Measurements from ENCODE around the gene DUSP6.
A peak's percentile ranks its signal among the peaks of the same experiment; 100 is the strongest.

DUSP6 gene

GRCh38 chr12:89328151-89329030 is 23.9 kb downstream of the DUSP6 start:
- no peak for DNase-seq

DNA sequence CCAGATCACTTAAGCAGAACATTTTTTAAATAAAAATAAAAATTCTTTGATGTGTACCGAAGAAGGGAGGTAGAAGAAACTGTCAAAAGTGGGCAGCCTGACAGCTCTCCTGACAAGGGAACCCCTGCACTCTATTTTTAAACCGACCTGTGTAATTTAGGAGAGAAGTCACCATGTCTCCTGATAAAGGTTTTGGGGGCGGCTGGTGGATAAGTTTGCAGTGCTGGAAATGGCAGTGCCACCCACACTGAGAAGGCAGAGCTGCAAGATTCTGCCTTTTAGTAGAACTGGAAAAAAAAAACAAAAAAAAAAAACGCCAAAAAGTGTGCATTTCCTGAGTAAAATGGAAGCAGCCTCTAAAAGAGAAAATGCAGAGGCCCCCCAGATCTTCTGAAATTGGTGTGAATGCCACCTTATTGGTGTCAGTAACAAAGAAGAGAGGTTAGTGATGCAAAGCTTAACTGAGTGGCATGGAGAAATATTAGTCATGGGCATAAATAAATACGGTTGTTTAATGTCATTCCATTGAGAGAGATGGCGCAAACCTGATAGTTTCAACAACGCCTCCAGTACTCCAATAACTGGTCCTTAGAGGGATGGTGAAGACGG is 24.7 kb downstream of the DUSP6 start:
- DNase-seq = no peak

- DNase-seq = no peak
Observed at GRCh38 chr12:89326239-89327040, 25.9 kb downstream of the DUSP6 start.

GRCh38 chr12:89325495-89325894 is 26.8 kb downstream of the DUSP6 start:
- DNase-seq = no peak

DNA sequence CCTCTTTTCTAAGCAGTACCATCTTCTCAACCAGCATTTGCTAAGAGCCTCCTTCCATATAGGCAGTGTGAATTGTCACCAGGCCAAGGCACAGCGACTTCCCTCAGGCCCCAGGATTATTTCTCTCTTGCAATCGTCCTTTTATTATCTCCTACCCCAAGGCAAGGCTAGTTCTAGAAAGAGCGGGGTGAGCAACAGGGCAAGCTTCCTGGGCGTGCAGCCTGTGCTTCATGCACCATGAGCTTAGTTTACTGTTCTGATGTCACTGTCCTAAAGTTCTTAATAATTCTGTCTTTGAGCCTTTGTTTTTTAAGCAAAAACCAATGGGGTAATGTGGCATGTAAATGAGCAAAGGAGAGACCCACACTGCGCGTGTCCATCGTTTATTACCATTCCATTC is 27.9 kb downstream of the DUSP6 start:
- no peak for DNase-seq

DNA sequence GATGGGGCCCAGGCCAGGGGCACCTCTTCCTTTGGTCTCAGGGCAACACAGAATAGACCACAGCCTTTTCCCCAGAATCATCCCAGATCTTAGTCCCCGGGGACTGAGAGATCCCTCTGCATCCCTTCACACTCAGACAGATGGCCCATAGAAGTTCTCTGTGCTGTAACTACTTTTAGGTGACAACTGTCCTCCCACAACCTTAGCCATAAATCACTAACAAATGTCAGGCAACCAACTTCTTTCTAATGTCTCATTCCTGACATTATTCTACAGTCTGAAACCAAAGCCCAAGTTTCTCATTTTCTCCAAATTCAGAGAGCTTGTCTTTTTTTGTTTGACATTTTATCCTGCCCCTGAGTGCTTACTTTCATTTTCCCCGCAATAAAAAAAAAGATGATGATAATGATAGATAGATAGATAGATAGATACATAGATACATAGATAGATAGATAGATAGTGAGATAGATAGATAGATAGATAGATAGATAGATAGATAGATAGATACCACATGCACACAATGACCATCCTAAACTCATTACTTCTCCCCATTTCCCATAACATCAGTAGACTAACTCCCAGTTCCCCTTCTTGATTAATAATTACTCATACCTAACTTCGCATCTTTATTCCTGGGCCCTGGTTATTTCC is 28.6 kb downstream of the DUSP6 start:
- DNase-seq = no peak

DNA sequence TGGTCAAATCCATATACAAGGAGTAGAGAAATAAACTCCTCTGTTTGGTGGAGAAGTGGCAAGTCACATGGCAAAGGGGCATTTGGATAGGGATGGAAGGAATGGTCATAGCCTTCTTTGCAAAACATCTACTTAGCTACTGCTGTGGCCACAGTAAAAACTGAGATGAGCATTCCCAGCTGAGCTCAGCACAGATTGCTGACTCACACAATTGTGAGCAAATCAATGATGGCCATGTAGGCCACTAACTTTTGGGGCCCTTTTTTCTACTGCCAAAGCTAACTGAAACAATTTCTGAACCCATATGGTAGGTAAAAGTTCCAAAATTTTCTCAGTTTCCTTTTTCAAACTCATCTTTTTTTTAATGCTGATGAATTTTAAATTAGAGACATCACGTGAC is 31.6 kb downstream of the DUSP6 start:
- no peak for DNase-seq

GRCh38 chr12:89319606-89320005 is 32.7 kb downstream of the DUSP6 start:
- no peak for DNase-seq

DNA sequence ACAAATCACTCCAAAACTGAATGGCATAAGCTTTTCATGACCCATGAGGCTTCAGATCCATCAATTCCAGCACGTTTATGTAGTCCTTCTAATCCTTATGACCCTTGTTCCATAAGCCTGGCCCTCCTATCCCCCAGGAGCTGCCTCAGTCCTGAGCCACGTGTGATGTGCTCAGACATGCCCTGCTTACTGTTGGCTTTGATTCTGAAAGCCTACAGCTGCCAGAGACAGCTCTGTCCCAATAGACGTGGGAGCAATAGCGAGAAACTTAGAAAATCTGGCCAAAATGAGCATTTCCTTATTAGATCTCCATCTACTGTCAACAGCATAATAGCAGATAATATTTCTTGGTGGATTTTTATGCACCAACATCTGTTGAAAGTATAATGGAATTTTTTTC is 33.2 kb downstream of the DUSP6 start:
- no peak for DNase-seq

- no peak for DNase-seq
Observed at GRCh38 chr12:89316705-89317139, 35.6 kb downstream of the DUSP6 start.

DNA sequence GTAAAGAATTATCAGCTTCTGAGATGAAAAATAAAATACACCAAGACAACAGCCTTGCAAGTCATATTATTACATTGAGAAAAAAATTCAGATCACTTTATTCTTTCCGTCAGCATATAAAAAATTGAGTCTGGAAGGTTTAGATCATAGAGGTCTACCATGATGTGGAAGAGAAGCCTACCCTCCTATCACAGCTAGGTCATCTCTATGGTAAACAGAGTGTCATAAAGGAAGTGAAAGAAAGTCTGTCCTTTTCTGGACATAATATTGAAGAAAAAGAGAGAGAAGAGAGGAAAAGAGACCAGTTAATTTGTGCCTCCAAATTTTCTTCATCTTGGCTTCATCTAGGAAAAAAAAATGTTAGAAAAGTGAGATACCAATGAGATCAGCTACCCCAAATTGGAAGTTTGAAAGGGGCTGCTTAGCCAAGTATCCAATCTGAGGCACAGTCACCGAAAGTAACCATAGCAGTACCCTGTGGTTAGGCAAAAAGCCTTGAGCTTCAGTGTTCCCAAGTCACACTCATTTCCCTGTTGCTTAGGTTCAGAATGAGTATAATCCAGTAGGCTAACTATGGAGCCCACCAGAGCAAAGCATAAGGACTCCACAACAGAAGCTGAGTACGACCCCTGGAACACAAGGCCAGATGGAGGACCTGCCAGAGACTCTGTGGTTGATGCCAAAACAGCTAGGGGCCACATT is 38.1 kb downstream of the DUSP6 start:
- DNase-seq = no peak

DNA sequence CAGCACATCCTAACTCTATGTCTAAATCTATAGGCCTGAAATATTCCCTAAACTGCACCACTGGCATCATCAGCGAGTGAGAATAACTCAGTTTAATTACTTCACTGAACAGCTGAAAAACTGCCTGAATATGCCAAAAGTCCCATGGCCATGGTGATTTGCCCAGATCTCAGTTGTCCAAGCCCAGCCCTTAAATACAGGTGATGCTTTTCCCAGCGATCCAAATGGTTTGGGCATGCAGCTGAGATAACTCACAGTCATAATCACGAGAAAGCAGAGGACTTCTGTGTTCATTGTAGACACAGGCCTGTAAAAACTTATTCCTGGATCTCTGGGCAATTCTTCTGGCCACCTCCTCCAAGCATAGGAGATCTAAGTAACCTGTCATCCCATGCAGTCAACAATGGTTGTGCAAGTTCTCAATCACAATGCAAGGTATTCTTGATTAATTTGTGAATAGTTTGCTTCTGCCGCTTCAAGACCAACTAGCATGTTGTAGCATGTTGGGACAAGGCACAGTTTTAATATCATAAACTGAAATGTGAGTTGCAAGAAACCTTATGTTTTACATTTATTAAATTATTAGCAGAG is 40.5 kb downstream of the DUSP6 start:
- DNase-seq = no peak

DNA sequence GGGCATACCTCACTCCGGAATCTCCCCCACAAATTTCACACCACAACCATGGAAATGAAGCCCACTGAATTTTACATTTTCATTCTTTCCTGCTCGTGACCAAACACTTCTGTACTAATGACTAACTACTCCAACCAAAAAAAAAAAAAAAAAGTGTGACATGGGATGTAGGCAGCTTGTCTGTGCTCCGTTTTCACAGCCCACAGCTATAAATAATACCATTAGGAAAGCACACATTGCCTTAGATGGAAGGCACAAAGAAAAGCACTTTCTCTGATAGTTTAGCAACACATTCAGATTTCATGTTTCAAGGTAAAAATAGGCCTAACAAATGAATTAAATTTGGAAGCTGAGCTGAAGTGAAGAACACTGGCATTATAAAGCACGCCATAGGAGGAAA is 42.5 kb downstream of the DUSP6 start:
- no peak for DNase-seq

GRCh38 chr12:89309440-89309802 is 42.9 kb downstream of the DUSP6 start:
- DNase-seq = no peak

DNA sequence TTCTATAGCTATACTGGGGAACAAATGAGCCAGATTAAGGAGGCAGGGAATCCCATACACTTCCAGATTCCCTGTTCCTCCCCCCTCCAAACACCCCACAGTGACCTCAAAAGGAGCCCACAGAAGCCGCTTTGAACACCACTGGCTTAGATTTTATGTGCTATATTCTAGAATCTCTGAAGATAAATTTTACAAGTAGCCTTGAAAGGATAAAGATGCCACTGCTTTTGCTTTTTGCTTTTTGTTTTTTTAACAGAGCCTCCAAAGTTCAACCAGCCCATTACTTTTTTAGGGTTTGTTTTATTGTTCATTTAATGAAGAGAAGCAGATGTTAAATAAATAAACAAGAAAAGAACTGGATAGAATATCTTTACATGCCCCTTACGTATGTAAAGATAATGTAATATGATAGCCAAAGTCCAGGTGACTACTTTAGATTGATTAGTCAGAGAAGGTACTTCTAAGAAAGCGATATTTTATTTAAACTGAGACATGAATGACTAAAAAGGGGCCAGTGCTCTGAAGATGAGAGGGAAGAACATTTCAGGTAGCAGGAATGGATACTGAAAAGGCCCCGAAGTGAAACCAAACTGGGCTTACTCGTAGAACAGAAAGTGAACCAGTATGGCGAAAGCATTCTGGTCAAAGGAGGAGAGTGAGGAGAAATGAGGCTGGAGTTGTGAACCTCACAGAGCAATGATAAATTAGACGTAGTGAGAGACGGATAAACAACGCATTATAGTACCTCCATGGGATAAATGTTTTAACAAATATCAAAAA is 44.6 kb downstream of the DUSP6 start:
- no peak for DNase-seq

GRCh38 chr12:89306827-89307473 is 45.4 kb downstream of the DUSP6 start:
- no peak for DNase-seq

GRCh38 chr12:89305373-89305772 is 46.9 kb downstream of the DUSP6 start:
- DNase-seq = peak; percentile 48

- DNase-seq = no peak
Observed at GRCh38 chr12:89299931-89300330, 52.4 kb downstream of the DUSP6 start.

- DNase-seq = no peak
Observed at GRCh38 chr12:89299417-89299816, 52.9 kb downstream of the DUSP6 start.

All from NCI-H774 (cell line).